Measurements from ENCODE around the gene CD82. TPM values are rescaled to one million over a fixed set of nuclear protein-coding genes. Genes with fewer than 3 reads are reported as not detected.

Gene CD82
- total and polyA plus RNA-seq, 8 donors, result 26.5 to 64.6 (median 32.5) TPM

- WGBS, 2 donors, result 94 to 98% methylated on average over 8 of the region's 8 CpGs
- H3K9me3 ChIP-seq, result no peaks in the 10 kb centered on the region
- peaks cover 8 to 20% (median 10%) of the 10 kb centered on the region in 3 donors for H3K4me1 ChIP-seq
- H3K27ac ChIP-seq, result no peak overlapping the region
- ATAC-seq, result no peak
- intact Hi-C loops (cut with DNase I), result loop anchor here in 1 of 3 donors (10.0 kb wide), 1 partner anchor 513 kb away; no protein-coding TSS in a partner anchor
- FAIRE-seq, result no peak
- no peak for DNase-seq
- TF ChIP-seq CTCF (IDR thresholded peaks at IDR 0.05), result no peak
- no peaks in the 10 kb centered on the region for H3K36me3 ChIP-seq
- H3K4me3 ChIP-seq, result no peak overlapping the region
- no peaks in the 10 kb centered on the region for H3K27me3 ChIP-seq
These were observed 3.3 kb upstream of the CD82 start for GRCh38 chr11:44561964-44562734.

DNA sequence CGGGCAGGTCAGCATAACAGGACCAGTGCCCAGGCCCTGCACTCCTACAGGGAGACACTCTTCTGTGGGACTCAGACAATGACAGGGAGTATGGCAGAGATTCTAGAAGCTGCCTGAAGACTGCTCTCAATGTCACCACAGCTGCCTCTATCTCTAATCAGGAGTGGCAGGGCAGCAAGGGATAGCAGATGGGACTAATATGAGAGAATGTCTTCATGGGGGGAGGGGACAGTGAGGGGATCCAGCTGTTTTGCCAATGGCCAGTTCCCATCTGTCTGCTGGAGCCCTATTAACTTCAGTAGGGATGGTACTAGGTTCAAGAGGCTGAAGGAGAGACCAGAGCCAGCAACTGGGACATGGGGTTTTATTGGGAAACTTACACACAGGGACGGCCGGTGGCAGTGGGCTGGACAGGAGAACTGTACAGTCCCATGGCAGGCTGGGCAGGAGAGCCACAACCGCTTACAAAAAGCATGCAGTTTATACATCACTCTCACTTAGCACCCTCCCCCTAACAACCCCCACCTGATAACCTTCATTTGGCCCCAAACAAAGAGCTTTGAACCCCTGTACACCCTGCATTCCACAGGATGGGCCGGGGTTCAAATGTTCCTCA lies 2.5 kb upstream of the CD82 start:
- H3K27me3 ChIP-seq, result no peaks in the 10 kb centered on the region
- FAIRE-seq (no peak), ATAC-seq (no peak), DNase-seq (no peak)
- no peak overlapping the region for H3K4me3 ChIP-seq
- WGBS, 2 donors, result 79 to 83% methylated on average over 5 of the region's 5 CpGs
- intact Hi-C loops (cut with DNase I), result loop anchor here in 1 of 3 donors (10.0 kb wide), 1 partner anchor 512 kb away; no protein-coding TSS in a partner anchor
- H3K9me3 ChIP-seq, result no peaks in the 10 kb centered on the region
- H3K27ac ChIP-seq, result peak overlapping the region in 1 of 4 donors; percentile 90
- peaks cover 8 to 20% (median 10%) of the 10 kb centered on the region in 3 donors for H3K4me1 ChIP-seq
- no peaks in the 10 kb centered on the region for H3K36me3 ChIP-seq
- TF ChIP-seq CTCF (IDR thresholded peaks at IDR 0.05), result no peak

GRCh38 chr11:44563711-44564110 lies 1.8 kb upstream of the CD82 start:
- WGBS, 2 donors, result 79% methylated on average over 6 of the region's 6 CpGs
- no peaks in the 10 kb centered on the region for H3K36me3 ChIP-seq
- H3K4me1 ChIP-seq, result peaks cover 8 to 25% (median 10%) of the 10 kb centered on the region in 3 donors
- H3K27ac ChIP-seq, result peak overlapping the region; percentile 84 to 99 (median 93)
- no peaks in the 10 kb centered on the region for H3K27me3 ChIP-seq
- no peaks in the 10 kb centered on the region for H3K9me3 ChIP-seq
- intact Hi-C loops (cut with DNase I), result loop anchor here in 1 of 3 donors (10.0 kb wide), 1 partner anchor 511 kb away; no protein-coding TSS in a partner anchor
- DNase-seq (no peak), ATAC-seq (no peak), FAIRE-seq (no peak)
- peak overlapping the region in 1 of 4 donors; percentile 66 for H3K4me3 ChIP-seq
- no peak for TF ChIP-seq CTCF (IDR thresholded peaks at IDR 0.05)

DNA sequence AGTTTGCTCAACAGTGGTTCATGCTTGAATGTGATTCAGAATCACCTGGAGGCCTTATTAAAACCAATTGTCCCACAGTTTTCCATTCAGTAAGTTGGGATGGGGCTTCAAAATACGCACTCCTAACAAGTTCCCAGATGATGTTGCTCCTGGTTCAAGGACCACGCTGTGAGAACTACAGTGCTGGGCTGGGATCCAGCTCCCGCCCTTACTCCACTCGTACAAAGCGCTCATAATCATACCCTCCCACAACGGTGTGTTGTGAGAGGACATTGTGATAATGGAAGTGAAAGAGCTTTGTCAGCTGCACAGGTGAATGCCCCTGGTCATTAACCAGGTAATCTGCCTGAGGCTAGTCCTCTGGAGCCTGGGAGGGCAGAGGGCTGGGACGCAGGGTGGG lies 1.3 kb upstream of the CD82 start:
- Histone ChIP-seq H3K4me3 (peak overlapping the region in 2 of 4 donors; percentile 43 to 66), H3K9me3 (no peaks in the 10 kb centered on the region), H3K27me3 (no peaks in the 10 kb centered on the region), H3K27ac (peak overlapping the region; percentile 84 to 99 (median 93)), H3K36me3 (no peaks in the 10 kb centered on the region), H3K4me1 (peaks cover 8 to 28% (median 10%) of the 10 kb centered on the region in 3 donors)
- ATAC-seq (peak in 3 of 4 donors; percentile 5 to 15 (median 9)), DNase-seq (peak in 3 of 6 donors; percentile 37 to 50 (median 39)), FAIRE-seq (no peak)
- intact Hi-C loops (cut with DNase I), result loop anchor here in 1 of 3 donors (10.0 kb wide), 1 partner anchor 511 kb away; no protein-coding TSS in a partner anchor
- 15 to 19% methylated on average over 7 of the region's 7 CpGs for WGBS, 2 donors
- no peak for TF ChIP-seq CTCF (IDR thresholded peaks at IDR 0.05)
